H9 (cell line): ENCODE data around the gene NRK. TPM values are rescaled to one million over a fixed set of nuclear protein-coding genes. Genes with fewer than 3 reads are reported as not detected.

Experiments
- DNase-seq: peaks from one replicate; pipeline ENCODE4 v3.0.0-alpha.2; 2017
- H2AFZ ChIP-seq: one replicate; pipeline ENCODE4 v1.6.1; 2013; ENCODE audit warnings: mild to moderate bottlenecking, low read length, control low read depth, moderate library complexity
- H2AK5ac ChIP-seq: 2 replicates; pipeline ENCODE4 v1.6.1; 2013; ENCODE audit warnings: low read length, control low read depth, mixed read lengths; ENCODE audit not compliant: insufficient read length
- H2BK120ac ChIP-seq: one replicate; pipeline ENCODE4 v1.6.1; 2013; ENCODE audit warnings: low read depth, mild to moderate bottlenecking, low read length, control low read depth, inconsistent platforms; ENCODE audit not compliant: poor library complexity, severe bottlenecking
- H2BK12ac ChIP-seq: 2 replicates; pipeline ENCODE4 v1.6.1; 2013; ENCODE audit warnings: low read length, control low read depth, mixed read lengths, low read depth; ENCODE audit not compliant: insufficient read length
- H2BK15ac ChIP-seq: 2 replicates; pipeline ENCODE4 v1.6.1; 2013; ENCODE audit warnings: low read depth, low read length, control low read depth
- H2BK20ac ChIP-seq: one replicate; pipeline ENCODE4 v1.6.1; 2013; ENCODE audit warnings: low read depth, mild to moderate bottlenecking, low read length, control low read depth, inconsistent platforms; ENCODE audit not compliant: poor library complexity, severe bottlenecking
- H2BK5ac ChIP-seq: 2 replicates; pipeline ENCODE4 v1.6.1; 2013; ENCODE audit warnings: low read length, control low read depth, mixed read lengths; ENCODE audit not compliant: insufficient read length
- H3K14ac ChIP-seq: 2 replicates; pipeline ENCODE4 v1.6.1; 2013; ENCODE audit warnings: low read length, control low read depth; ENCODE audit not compliant: insufficient read depth
- H3K18ac ChIP-seq: 2 replicates; pipeline ENCODE4 v1.6.1; 2013; ENCODE audit warnings: low read depth, mild to moderate bottlenecking, mixed read lengths, low read length, control low read depth; ENCODE audit not compliant: insufficient read length
- H3K23ac ChIP-seq: 2 replicates; pipeline ENCODE4 v1.6.1; 2013; ENCODE audit warnings: low read length, control low read depth, mixed read lengths, low read depth; ENCODE audit not compliant: insufficient read length
- H3K23me2 ChIP-seq: 2 replicates; pipeline ENCODE4 v1.6.1; 2013; ENCODE audit warnings: low read depth, mild to moderate bottlenecking, mixed read lengths, low read length, control low read depth; ENCODE audit not compliant: insufficient read length, poor library complexity, severe bottlenecking
- H3K27ac ChIP-seq: 2 replicates; pipeline ENCODE4 v1.5.1; 2013; ENCODE audit warnings: low read length, control low read depth, mixed read lengths, low read depth; ENCODE audit not compliant: insufficient read length
- H3K27me3 ChIP-seq: 2 replicates; pipeline ENCODE4 v1.6.1; 2013; ENCODE audit warnings: low read length, control low read depth, inconsistent platforms; ENCODE audit not compliant: insufficient read depth
- H3K4ac ChIP-seq: 2 replicates; pipeline ENCODE4 v1.6.1; 2013; ENCODE audit warnings: low read depth, mild to moderate bottlenecking, control low read depth, inconsistent platforms, low read length, moderate library complexity
- H3K4me1 ChIP-seq: 2 replicates; pipeline ENCODE4 v1.6.1; 2013; ENCODE audit warnings: low read length, control low read depth, inconsistent platforms; ENCODE audit not compliant: insufficient read depth
- H3K4me2 ChIP-seq: 2 replicates; pipeline ENCODE4 v1.6.1; 2013; ENCODE audit warnings: low read length, control low read depth, mixed read lengths; ENCODE audit not compliant: insufficient read length, insufficient read depth
- H3K56ac ChIP-seq: 2 replicates; pipeline ENCODE4 v1.6.1; 2013; ENCODE audit warnings: low read depth, mild to moderate bottlenecking, mixed read lengths, low read length, control low read depth; ENCODE audit not compliant: insufficient read length
- H3K79me1 ChIP-seq: 2 replicates; pipeline ENCODE4 v1.6.1; 2013; ENCODE audit warnings: low read depth, mild to moderate bottlenecking, moderate library complexity, low read length, control low read depth, inconsistent platforms; ENCODE audit not compliant: insufficient read depth, poor library complexity, severe bottlenecking
- H3K79me2 ChIP-seq: 2 replicates; pipeline ENCODE4 v1.6.1; 2013; ENCODE audit warnings: low read length, control low read depth, inconsistent platforms; ENCODE audit not compliant: insufficient read depth
- H3K9ac ChIP-seq: 2 replicates; pipeline ENCODE4 v1.6.1; 2013; ENCODE audit warnings: low read length, control low read depth, mixed read lengths; ENCODE audit not compliant: insufficient read length; ENCODE audit errors: extremely low read depth
- H3K9me3 ChIP-seq: one replicate; pipeline ENCODE4 v1.6.1; 2013; ENCODE audit warnings: low read depth, low read length, inconsistent platforms; ENCODE audit not compliant: control insufficient read depth
- H3T11ph ChIP-seq: one replicate; pipeline ENCODE4 v1.6.1; 2013; ENCODE audit warnings: mild to moderate bottlenecking, low read length, control low read depth, inconsistent platforms
- H4K20me1 ChIP-seq: one replicate; pipeline ENCODE4 v1.6.1; 2013; ENCODE audit not compliant: control insufficient read depth, insufficient read length, insufficient read depth
- H4K5ac ChIP-seq: 2 replicates; pipeline ENCODE4 v1.6.1; 2013; ENCODE audit warnings: low read depth, mild to moderate bottlenecking, mixed read lengths, low read length, control low read depth; ENCODE audit not compliant: insufficient read length
- H4K8ac ChIP-seq: replicated peaks from 2 replicates; pipeline ENCODE4 v1.6.1; 2013; ENCODE audit warnings: low read length, control low read depth, mixed read lengths, low read depth; ENCODE audit not compliant: insufficient read length
- H4K91ac ChIP-seq: 2 replicates; pipeline ENCODE4 v1.6.1; 2013; ENCODE audit warnings: low read depth, mild to moderate bottlenecking, moderate library complexity, mixed read lengths, low read length, control low read depth; ENCODE audit not compliant: insufficient read length
- H3K27ac Mint-ChIP-seq, 3 experiments: 2 replicates in 2 of 3; 3 replicates in 1 of 3; pipeline ENCODE4 v1.8.0; 2020 to 2021; ENCODE audit warnings: mixed read lengths in 3 of 3, mild to moderate bottlenecking in 1 of 3, moderate library complexity in 1 of 3
- H3K27me3 Mint-ChIP-seq: 2 replicates; pipeline ENCODE4 v1.8.0; 2021; ENCODE audit warnings: low read depth, mild to moderate bottlenecking, moderate library complexity, mixed read lengths
- H3K36me3 Mint-ChIP-seq, 3 experiments: 2 replicates in 2 of 3; 3 replicates in 1 of 3; pipeline ENCODE4 v1.8.0; 2020 to 2021; ENCODE audit warnings: low read depth in 3 of 3, mixed read lengths in 3 of 3; ENCODE audit not compliant: insufficient read depth in 1 of 3
- H3K4me1 Mint-ChIP-seq, 2 experiments: 2 replicates each; pipeline ENCODE4 v1.8.0; 2020; ENCODE audit warnings: mixed read lengths in 2 of 2
- H3K4me3 Mint-ChIP-seq, 2 experiments: 2 replicates in 1 of 2; 3 replicates in 1 of 2; pipeline ENCODE4 v1.8.0; 2020 to 2021; ENCODE audit warnings: mild to moderate bottlenecking in 2 of 2, mixed read lengths in 2 of 2, moderate library complexity in 1 of 2
- H3K9me3 Mint-ChIP-seq, 2 experiments: 2 replicates in 1 of 2; 3 replicates in 1 of 2; pipeline ENCODE4 v1.8.0; 2020; ENCODE audit warnings: mild to moderate bottlenecking in 2 of 2, mixed read lengths in 2 of 2, moderate library complexity in 1 of 2
- WGBS: extraction: QIAGEN DNeasy Blood & Tissue Kit; methylation state at CpG from one replicate; pipeline ENCODE4 v1.1.7; 2013; ENCODE audit warnings: missing lambda C conversion rate, low lambda C conversion rate, mixed read lengths; ENCODE audit not compliant: insufficient read length; ENCODE audit errors: extremely low coverage; 5-methylcytosine and 5-hydroxymethylcytosine counted together
- long read RNA-seq: library from polyadenylated mRNA; unstranded; transcript quantifications from one replicate; pipeline ENCODE4 v2.0.0, GENCODE V29; 2020
- total RNA-seq: library from RNA; stranded (reverse); gene quantifications from 2 replicates; pipeline ENCODE4 v1.2.1, GENCODE V29; 2021
- TF ChIP-seq, protein P1 (sequence below): fragments of 200-600 bp; sonication (generic); conservative IDR thresholded peaks from 3 replicates; pipeline ENCODE4 v1.8.0; 2021; ENCODE audit warnings: antibody characterized with exemption, mild to moderate bottlenecking

The NRK gene, protein sequence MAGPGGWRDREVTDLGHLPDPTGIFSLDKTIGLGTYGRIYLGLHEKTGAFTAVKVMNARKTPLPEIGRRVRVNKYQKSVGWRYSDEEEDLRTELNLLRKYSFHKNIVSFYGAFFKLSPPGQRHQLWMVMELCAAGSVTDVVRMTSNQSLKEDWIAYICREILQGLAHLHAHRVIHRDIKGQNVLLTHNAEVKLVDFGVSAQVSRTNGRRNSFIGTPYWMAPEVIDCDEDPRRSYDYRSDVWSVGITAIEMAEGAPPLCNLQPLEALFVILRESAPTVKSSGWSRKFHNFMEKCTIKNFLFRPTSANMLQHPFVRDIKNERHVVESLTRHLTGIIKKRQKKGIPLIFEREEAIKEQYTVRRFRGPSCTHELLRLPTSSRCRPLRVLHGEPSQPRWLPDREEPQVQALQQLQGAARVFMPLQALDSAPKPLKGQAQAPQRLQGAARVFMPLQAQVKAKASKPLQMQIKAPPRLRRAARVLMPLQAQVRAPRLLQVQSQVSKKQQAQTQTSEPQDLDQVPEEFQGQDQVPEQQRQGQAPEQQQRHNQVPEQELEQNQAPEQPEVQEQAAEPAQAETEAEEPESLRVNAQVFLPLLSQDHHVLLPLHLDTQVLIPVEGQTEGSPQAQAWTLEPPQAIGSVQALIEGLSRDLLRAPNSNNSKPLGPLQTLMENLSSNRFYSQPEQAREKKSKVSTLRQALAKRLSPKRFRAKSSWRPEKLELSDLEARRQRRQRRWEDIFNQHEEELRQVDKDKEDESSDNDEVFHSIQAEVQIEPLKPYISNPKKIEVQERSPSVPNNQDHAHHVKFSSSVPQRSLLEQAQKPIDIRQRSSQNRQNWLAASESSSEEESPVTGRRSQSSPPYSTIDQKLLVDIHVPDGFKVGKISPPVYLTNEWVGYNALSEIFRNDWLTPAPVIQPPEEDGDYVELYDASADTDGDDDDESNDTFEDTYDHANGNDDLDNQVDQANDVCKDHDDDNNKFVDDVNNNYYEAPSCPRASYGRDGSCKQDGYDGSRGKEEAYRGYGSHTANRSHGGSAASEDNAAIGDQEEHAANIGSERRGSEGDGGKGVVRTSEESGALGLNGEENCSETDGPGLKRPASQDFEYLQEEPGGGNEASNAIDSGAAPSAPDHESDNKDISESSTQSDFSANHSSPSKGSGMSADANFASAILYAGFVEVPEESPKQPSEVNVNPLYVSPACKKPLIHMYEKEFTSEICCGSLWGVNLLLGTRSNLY (N-terminal part only)
- 1.4 TPM in 2 replicates for total RNA-seq
- long read RNA-seq: 0 reads

DNA sequence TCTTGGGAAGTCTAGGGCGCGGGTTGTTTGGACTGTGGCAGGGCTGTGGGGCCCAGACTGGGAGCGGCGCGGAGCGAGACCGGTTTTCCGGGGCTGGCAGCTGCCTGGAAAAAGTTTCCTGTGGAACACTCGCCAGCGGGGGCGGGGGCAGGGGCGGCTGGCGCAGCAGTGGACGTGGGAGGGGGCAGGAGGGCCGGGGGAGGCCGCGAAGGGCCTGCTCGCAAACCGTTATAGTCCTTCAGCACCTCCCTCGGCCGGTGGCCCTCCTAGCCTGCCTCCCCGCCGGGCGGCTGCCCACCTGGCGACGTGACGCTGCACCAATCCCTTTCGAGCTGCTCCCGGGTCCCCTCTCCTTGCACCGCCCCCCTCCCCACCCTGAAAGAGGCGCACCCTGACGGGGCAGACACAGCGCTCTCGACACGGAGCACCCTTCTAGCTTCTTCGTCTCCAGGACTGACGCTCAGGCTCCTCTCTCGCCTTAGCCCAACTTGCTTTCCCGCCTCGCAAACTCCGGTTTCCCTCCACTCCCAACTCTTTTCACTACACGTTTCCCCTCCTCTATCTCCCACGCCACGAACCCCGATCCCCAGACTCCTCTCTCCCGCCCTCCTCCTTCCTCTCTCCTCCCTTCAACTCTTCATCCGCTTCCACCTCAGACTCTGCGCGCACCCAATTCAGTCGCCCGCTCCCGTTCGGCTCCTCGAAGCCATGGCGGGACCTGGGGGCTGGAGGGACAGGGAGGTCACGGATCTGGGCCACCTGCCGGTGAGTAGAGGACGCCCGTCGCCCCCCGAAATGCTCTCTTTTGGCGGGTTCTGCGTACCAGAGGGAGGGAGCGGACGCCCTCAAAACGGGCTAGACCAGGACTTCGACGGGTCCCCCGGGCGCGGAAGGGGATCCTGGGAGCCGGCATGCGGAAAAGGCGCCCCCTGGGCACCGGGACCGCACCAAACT is at the start of gene NRK:
NRK (plus strand) TSS at position 402 of the 954 bp plus-strand sequence; CDS start at position 709, 307 bp downstream.
- H3K27ac ChIP-seq: no peak within 1 kb of the TSS
- H3K23me2 ChIP-seq: peaks cover 15% of the 10 kb centered on the region
- no peak within 1 kb of the TSS for H3T11ph ChIP-seq
- no peak within 1 kb of the TSS for H2BK120ac ChIP-seq
- H3K9ac ChIP-seq: peak within 1 kb of the TSS; percentile 44
- no peak within 1 kb of the TSS for H2BK5ac ChIP-seq
- no peak within 1 kb of the TSS for H2BK12ac ChIP-seq
- H3K14ac ChIP-seq: no peak within 1 kb of the TSS; the same call in 1 of the 2 replicates
- H3K27ac Mint-ChIP-seq: peak within 1 kb of the TSS in 1 of 3 experiments; percentile 55; a peak in 1 of 7 replicates
- H3K56ac ChIP-seq: no peak within 1 kb of the TSS
- no peaks in the 10 kb centered on the region for H3K79me1 ChIP-seq
- TF ChIP-seq, protein P1, sequence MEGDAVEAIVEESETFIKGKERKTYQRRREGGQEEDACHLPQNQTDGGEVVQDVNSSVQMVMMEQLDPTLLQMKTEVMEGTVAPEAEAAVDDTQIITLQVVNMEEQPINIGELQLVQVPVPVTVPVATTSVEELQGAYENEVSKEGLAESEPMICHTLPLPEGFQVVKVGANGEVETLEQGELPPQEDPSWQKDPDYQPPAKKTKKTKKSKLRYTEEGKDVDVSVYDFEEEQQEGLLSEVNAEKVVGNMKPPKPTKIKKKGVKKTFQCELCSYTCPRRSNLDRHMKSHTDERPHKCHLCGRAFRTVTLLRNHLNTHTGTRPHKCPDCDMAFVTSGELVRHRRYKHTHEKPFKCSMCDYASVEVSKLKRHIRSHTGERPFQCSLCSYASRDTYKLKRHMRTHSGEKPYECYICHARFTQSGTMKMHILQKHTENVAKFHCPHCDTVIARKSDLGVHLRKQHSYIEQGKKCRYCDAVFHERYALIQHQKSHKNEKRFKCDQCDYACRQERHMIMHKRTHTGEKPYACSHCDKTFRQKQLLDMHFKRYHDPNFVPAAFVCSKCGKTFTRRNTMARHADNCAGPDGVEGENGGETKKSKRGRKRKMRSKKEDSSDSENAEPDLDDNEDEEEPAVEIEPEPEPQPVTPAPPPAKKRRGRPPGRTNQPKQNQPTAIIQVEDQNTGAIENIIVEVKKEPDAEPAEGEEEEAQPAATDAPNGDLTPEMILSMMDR: peak; percentile 40; the same call in 2 of the 3 replicates
- H2AFZ ChIP-seq: no peak within 1 kb of the TSS
- H2BK15ac ChIP-seq: no peak within 1 kb of the TSS; the same call in 1 of the 2 replicates
- H2AK5ac ChIP-seq: no peak within 1 kb of the TSS
- no peak within 1 kb of the TSS for H4K5ac ChIP-seq
- peak; percentile 51 for DNase-seq
- H3K9me3 Mint-ChIP-seq: peaks cover 0 to 63% of the 10 kb centered on the region in 2 experiments; a peak in 2 of 5 replicates
- no peaks in the 10 kb centered on the region; a peak in 2 of 7 replicates for H3K36me3 Mint-ChIP-seq
- peaks cover 55% of the 10 kb centered on the region for H3K27me3 Mint-ChIP-seq
- no peak within 1 kb of the TSS for H4K91ac ChIP-seq
- peak within 1 kb of the TSS; percentile 66 to 92 for H3K4me3 Mint-ChIP-seq
- peaks cover 6 to 9% of the 10 kb centered on the region in 2 experiments for H3K4me1 Mint-ChIP-seq
- no peaks in the 10 kb centered on the region for H4K20me1 ChIP-seq
- no peaks in the 10 kb centered on the region; the same call in 1 of the 2 replicates for H3K4me1 ChIP-seq
- H3K23ac ChIP-seq: no peak within 1 kb of the TSS
- H3K4ac ChIP-seq: no peak within 1 kb of the TSS
- H3K18ac ChIP-seq: no peak within 1 kb of the TSS
- H2BK20ac ChIP-seq: no peak within 1 kb of the TSS
- no peaks in the 10 kb centered on the region; the same call in 1 of the 2 replicates for H3K27me3 ChIP-seq
- H3K9me3 ChIP-seq: no peaks in the 10 kb centered on the region
- no CpG with 5 or more reads among the region's 76 CpGs for WGBS
- peak within 1 kb of the TSS; percentile 77 for H4K8ac ChIP-seq
- H3K79me2 ChIP-seq: no peaks in the 10 kb centered on the region
- peak within 1 kb of the TSS; percentile 97 for H3K4me2 ChIP-seq
